MM.1S (cell line): Measurements from ENCODE around the gene GOLGA6B.
"Not testable (repeated sequence)": the region's sequence is repeated elsewhere in the genome, so short reads cannot be mapped to it uniquely, and the experiment has no call there.

ENCODE experiments used
- EZH2 ChIP-seq: fragments of 300-600 bp; sonication (generic); optimal IDR thresholded peaks from 2 replicates; pipeline ENCODE3; 2017; ENCODE audit warnings: low read depth, mild to moderate bottlenecking, antibody characterized with exemption, low read length, mixed read lengths
- TF ChIP-seq, protein P1 (sequence below): fragments of 300-600 bp; sonication (generic); IDR thresholded peaks from 2 replicates; pipeline ENCODE4 v1.5.1; 2016; ENCODE audit warnings: antibody characterized with exemption, low read length, mixed read lengths

DNA sequence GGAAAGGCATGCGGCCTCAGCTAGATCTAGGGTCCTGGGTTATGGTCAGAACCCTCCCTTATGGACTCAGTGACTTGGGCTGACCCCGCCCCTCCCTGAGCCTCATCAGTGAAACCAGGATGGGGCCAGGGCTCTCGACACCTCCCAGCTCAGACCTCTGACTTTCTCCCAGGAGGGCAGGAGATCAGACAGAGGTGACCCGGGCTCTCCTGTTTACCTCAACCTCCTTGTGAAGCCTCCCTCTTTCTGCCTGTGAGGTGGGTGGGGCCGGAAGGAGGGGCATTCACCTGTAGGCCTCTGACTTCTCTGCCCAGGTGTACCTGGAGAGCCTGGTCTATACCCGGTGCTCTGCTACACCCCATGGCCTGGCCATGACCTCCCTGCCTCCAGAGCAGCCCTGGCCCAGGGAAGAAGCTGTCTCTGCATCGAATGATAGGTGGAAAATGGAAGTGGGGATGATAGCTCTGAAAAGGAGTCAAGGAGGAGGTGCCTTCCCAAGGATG is 25.4 kb upstream of the GOLGA6B start:
- TF ChIP-seq, protein P1, sequence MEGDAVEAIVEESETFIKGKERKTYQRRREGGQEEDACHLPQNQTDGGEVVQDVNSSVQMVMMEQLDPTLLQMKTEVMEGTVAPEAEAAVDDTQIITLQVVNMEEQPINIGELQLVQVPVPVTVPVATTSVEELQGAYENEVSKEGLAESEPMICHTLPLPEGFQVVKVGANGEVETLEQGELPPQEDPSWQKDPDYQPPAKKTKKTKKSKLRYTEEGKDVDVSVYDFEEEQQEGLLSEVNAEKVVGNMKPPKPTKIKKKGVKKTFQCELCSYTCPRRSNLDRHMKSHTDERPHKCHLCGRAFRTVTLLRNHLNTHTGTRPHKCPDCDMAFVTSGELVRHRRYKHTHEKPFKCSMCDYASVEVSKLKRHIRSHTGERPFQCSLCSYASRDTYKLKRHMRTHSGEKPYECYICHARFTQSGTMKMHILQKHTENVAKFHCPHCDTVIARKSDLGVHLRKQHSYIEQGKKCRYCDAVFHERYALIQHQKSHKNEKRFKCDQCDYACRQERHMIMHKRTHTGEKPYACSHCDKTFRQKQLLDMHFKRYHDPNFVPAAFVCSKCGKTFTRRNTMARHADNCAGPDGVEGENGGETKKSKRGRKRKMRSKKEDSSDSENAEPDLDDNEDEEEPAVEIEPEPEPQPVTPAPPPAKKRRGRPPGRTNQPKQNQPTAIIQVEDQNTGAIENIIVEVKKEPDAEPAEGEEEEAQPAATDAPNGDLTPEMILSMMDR: not testable (repeated sequence)
- not testable (repeated sequence) for TF ChIP-seq EZH2
